T-helper 2 cell treated with Interferon-gamma antibody and Interleukin-4, amounts not matched to agents 100 ng/mL and 5 ng/mL, for 36 hours (primary cell): Measurements from ENCODE around the gene PAMR1. TPM values are rescaled to one million over a fixed set of nuclear protein-coding genes. Genes with fewer than 3 reads are reported as not detected.

ENCODE experiments used
- intact Hi-C: fragments of 100-400 bp; cut with micrococcal nuclease; formaldehyde crosslinking; loops from one replicate; pipeline ENCODE4 v1.15.1; 2023
- total RNA-seq: library from RNA; stranded (reverse); gene quantifications from 2 replicates; pipeline ENCODE4 v1.2.3, GENCODE V29; 2022

The PAMR1 gene
- total RNA-seq, 1 donor from 2014 or later: not detected

- intact Hi-C loops: no loop called here
Measured at GRCh38 chr11:35403765-35404387, 121.5 kb downstream of the PAMR1 start.

- intact Hi-C loops: no loop called here
Measured at GRCh38 chr11:35402751-35403660, 122.4 kb downstream of the PAMR1 start.

GRCh38 chr11:35398881-35399280 lies 126.5 kb downstream of the PAMR1 start:
- intact Hi-C loops: no loop called here

- intact Hi-C loops: loop anchor here (5.0 kb wide), 4 partner anchors 138 to 253 kb away; no protein-coding TSS in a partner anchor
Measured at GRCh38 chr11:35394941-35395340, 130.5 kb downstream of the PAMR1 start.

GRCh38 chr11:35393098-35393497 lies 132.3 kb downstream of the PAMR1 start:
- intact Hi-C loops: loop anchor here (2.0 to 5.0 kb wide), 6 partner anchors 136 to 880 kb away; partner anchors contain the start of gene ELF5

- intact Hi-C loops: loop anchor here (1.0 to 5.0 kb wide), 10 partner anchors 49 to 879 kb away; partner anchors contain the start of gene ELF5
Measured at GRCh38 chr11:35391922-35392688, 133.3 kb downstream of the PAMR1 start.

- intact Hi-C loops: loop anchor here (5.0 kb wide), 4 partner anchors 134 to 249 kb away; no protein-coding TSS in a partner anchor
Measured at GRCh38 chr11:35390737-35391682, 134.4 kb downstream of the PAMR1 start.

GRCh38 chr11:35389897-35390465 lies 135.4 kb downstream of the PAMR1 start:
- intact Hi-C loops: loop anchor here (5.0 kb wide), 4 partner anchors 133 to 248 kb away; no protein-coding TSS in a partner anchor

GRCh38 chr11:35389112-35389511 lies 136.3 kb downstream of the PAMR1 start:
- intact Hi-C loops: no loop called here

GRCh38 chr11:35388061-35388460 lies 137.4 kb downstream of the PAMR1 start:
- intact Hi-C loops: no loop called here

- intact Hi-C loops: no loop called here
Measured at GRCh38 chr11:35387111-35387982, 138.1 kb downstream of the PAMR1 start.

GRCh38 chr11:35383953-35384352 lies 141.5 kb downstream of the PAMR1 start:
- intact Hi-C loops: no loop called here

Other genes starting within 250 kb of the PAMR1 start
- not detected in 2 replicates for gene SLC1A2, start 106.1 kb downstream of the PAMR1 start, total RNA-seq
- 0.14 TPM in 2 replicates for gene FJX1, start 92.8 kb upstream of the PAMR1 start, total RNA-seq
- gene TRIM44, start 137.2 kb upstream of the PAMR1 start, total RNA-seq: 28.4 and 31.8 TPM in 2 replicates